Transverse colon (tissue), 4 donors: Measurements from ENCODE around the gene DENND1A. TPM values are rescaled to one million over a fixed set of nuclear protein-coding genes. Genes with fewer than 3 reads are reported as not detected.

Experiments
- DNase-seq: peaks from one replicate; pipeline ENCODE4 v3.0.0-alpha.2; 2019
- H3K27ac ChIP-seq, 4 donors: fragments of 200-600 bp; sonication (generic); 2 replicates each; pipeline ENCODE4 v1.5.1; 2016 to 2018; ENCODE audit warnings: inconsistent platforms in 4 of 4
- H3K27me3 ChIP-seq: fragments of 200-600 bp; sonication (generic); 2 replicates; pipeline ENCODE4 v1.5.1; 2017; ENCODE audit warnings: inconsistent platforms
- H3K36me3 ChIP-seq, 4 donors: fragments of 200-600 bp; sonication (generic); 2 replicates each; pipeline ENCODE4 v1.5.1; 2017 to 2019; ENCODE audit warnings: inconsistent platforms in 4 of 4
- H3K4me1 ChIP-seq, 4 donors: fragments of 200-600 bp; sonication (generic); 2 replicates each; pipeline ENCODE4 v1.5.1; 2017 to 2020; ENCODE audit warnings: inconsistent platforms in 4 of 4
- H3K4me3 ChIP-seq, 4 donors: fragments of 200-600 bp; sonication (generic); 1 replicate in 1 of 4; 2 replicates in 3 of 4; pipeline versions ENCODE4 v1.5.1 to v1.6.1; 2017 to 2019; ENCODE audit warnings: inconsistent platforms in 4 of 4
- H3K9me3 ChIP-seq, 2 donors: fragments of 200-600 bp; sonication (generic); 2 replicates each; pipeline ENCODE4 v1.5.1; 2017 to 2019; ENCODE audit warnings: inconsistent platforms in 2 of 2
- EP300 ChIP-seq: sonication (generic); formaldehyde crosslinking; IDR thresholded peaks from one replicate; pipeline ENCODE4 v1.6.1; 2017; ENCODE audit warnings: antibody characterized with exemption, low read depth
- POLR2A ChIP-seq: fragments of 450-650 bp; IDR thresholded peaks from one replicate; pipeline ENCODE4 v1.6.1; 2016; ENCODE audit warnings: antibody characterized with exemption, mild to moderate bottlenecking, moderate library complexity
- POLR2AphosphoS5 ChIP-seq, 3 donors: sonication (generic); formaldehyde crosslinking; IDR thresholded peaks; one replicate each; pipeline ENCODE4 v1.6.1; 2016; ENCODE audit warnings: antibody characterized with exemption in 3 of 3
- WGBS, 2 donors: methylation state at CpG; one replicate each; pipeline ENCODE4 v1.1.5; 2018; ENCODE audit warnings: low coverage in 1 of 2; 5-methylcytosine and 5-hydroxymethylcytosine counted together
- in situ Hi-C, 4 donors: fragments of 200-750 bp; cut with MboI; loops; one replicate each; pipeline versions ENCODE4 v1.15.0 to v1.15.1; 2017; ENCODE audit warnings: low sequenced_read_pairs in 3 of 4, low pct_ligation_motif_present in 1 of 4, low pct_unique_long_range_greater_than_20kb in 1 of 4
- intact Hi-C: fragments of 100-400 bp; cut with DNase I; formaldehyde crosslinking; loops from one replicate; pipeline ENCODE4 v1.15.1; 2023; ENCODE audit warnings: low total_unique reads
- total RNA-seq, 4 donors: library from RNA; depleted of rRNA; stranded (reverse); fragments of >200 nt; gene quantifications; one replicate each; pipeline ENCODE4 v1.1.0, GENCODE V29; 2016
- TF ChIP-seq, protein P1 (sequence below), 5 experiments: fragments of 200-600 bp in 3 of 5; fragments of 450-650 bp in 2 of 5; sonication (generic) in 3 of 5; IDR thresholded peaks; 1 replicate in 2 of 5; 2 replicates in 3 of 5; pipeline ENCODE4 v1.5.1; 2016 to 2017; ENCODE audit warnings: antibody characterized with exemption in 5 of 5, inconsistent platforms in 3 of 5, mild to moderate bottlenecking in 2 of 5, moderate library complexity in 1 of 5

Gene DENND1A
- total RNA-seq, 4 donors from 2014 or later: 12.5 to 78.6 (median 40.0) TPM

DNA sequence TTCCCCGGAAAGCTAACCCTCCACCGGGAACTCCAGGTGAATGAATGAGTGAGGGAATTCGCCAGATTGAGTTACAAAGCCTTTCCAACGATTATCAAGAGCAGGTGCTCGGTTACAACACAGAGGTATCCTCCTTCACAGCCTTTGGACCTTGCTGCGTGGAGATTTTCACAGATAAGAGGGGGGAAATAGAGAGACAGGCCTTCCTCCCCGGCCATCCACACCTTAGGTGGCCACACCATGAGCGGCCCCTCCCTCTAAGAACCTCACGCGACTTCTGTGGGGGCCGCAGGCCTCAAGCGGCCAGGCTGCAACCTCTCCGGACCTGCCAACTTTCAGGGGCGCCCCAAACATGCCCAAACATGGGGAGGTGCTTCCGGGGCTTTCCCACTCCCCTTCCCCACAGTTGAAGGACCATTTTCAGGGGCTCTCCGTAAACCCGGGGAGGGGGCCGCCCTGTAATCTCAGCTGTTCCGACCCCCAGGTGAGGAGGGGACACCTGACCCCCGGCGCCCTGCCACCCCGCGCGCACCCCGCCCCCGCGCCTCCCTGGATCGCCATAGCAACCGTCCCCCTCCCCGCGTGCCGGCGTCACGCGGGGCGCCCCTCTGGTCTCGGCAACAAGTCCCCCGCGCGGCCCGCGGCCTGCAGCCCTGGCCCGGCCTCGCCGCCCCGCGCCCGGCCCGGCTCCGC is 603 bp downstream of the DENND1A start:
- intact Hi-C loops (no loop called here), in situ Hi-C loops (no loop called here)
- no peaks in the 10 kb centered on the region for H3K9me3 ChIP-seq
- H3K4me3 ChIP-seq: peak overlapping the region; percentile 65 to 91 (median 88)
- WGBS, 2 donors: 1% methylated on average over 42 of the region's 50 CpGs; no CpG with 5 or more reads in 1 of the 2 donors
- H3K36me3 ChIP-seq: no peaks in the 10 kb centered on the region
- H3K27ac ChIP-seq: peak overlapping the region; percentile 84 to 90 (median 87)
- DNase-seq: peak; percentile 44
- H3K4me1 ChIP-seq: peaks cover 19 to 43% (median 26%) of the 10 kb centered on the region in 4 donors
- TF ChIP-seq POLR2A: peak; percentile 42
- TF ChIP-seq, protein P1, sequence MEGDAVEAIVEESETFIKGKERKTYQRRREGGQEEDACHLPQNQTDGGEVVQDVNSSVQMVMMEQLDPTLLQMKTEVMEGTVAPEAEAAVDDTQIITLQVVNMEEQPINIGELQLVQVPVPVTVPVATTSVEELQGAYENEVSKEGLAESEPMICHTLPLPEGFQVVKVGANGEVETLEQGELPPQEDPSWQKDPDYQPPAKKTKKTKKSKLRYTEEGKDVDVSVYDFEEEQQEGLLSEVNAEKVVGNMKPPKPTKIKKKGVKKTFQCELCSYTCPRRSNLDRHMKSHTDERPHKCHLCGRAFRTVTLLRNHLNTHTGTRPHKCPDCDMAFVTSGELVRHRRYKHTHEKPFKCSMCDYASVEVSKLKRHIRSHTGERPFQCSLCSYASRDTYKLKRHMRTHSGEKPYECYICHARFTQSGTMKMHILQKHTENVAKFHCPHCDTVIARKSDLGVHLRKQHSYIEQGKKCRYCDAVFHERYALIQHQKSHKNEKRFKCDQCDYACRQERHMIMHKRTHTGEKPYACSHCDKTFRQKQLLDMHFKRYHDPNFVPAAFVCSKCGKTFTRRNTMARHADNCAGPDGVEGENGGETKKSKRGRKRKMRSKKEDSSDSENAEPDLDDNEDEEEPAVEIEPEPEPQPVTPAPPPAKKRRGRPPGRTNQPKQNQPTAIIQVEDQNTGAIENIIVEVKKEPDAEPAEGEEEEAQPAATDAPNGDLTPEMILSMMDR (IDR thresholded peaks at IDR 0.05): no peak
- H3K27me3 ChIP-seq: no peaks in the 10 kb centered on the region

DNA sequence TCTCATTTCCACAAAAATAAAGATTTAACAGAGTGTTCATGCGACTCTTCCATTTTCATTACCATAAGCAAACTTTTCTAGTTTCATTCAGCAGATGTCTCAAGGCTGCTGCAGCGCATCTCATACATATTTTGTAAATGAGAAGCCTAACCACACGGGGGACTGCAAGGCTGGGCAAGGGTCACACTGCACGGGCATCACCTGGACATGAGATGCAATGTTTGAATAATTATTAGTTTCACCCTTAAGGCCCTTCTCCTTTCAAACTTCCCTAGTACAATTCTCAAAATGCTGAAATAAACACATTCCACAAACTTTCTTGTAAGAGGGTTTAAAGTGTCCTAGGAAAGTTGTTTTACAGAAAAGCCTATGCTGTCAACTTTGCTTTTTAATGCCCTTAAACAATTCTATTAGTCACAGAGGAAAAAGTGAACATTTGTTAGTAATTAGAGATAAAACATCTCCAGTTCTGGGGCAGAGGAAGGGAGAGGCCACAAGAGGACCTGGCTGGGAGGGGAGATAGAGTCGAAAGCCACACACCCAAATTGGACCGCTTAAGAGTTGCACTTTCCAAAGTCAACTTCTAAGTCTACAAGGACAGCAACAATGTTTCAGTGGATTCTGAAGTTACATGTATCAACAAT is 1.3 kb downstream of the DENND1A start:
- Histone ChIP-seq H3K27ac (peak overlapping the region; percentile 84 to 90 (median 87)), H3K9me3 (no peaks in the 10 kb centered on the region), H3K4me1 (peaks cover 19 to 43% (median 26%) of the 10 kb centered on the region in 4 donors), H3K4me3 (peak overlapping the region; percentile 65 to 91 (median 88)), H3K27me3 (no peaks in the 10 kb centered on the region), H3K36me3 (no peaks in the 10 kb centered on the region)
- 34 to 56% methylated on average over 3 to 6 of the region's 6 CpGs for WGBS, 2 donors
- intact Hi-C loops: no loop called here
- TF ChIP-seq, protein P1 (IDR thresholded peaks at IDR 0.05): no peak
- TF ChIP-seq POLR2A: no peak
- no peak for TF ChIP-seq POLR2AphosphoS5 (IDR thresholded peaks at IDR 0.05)
- no peak for TF ChIP-seq EP300
- no peak for DNase-seq
- in situ Hi-C loops: no loop called here

DNA sequence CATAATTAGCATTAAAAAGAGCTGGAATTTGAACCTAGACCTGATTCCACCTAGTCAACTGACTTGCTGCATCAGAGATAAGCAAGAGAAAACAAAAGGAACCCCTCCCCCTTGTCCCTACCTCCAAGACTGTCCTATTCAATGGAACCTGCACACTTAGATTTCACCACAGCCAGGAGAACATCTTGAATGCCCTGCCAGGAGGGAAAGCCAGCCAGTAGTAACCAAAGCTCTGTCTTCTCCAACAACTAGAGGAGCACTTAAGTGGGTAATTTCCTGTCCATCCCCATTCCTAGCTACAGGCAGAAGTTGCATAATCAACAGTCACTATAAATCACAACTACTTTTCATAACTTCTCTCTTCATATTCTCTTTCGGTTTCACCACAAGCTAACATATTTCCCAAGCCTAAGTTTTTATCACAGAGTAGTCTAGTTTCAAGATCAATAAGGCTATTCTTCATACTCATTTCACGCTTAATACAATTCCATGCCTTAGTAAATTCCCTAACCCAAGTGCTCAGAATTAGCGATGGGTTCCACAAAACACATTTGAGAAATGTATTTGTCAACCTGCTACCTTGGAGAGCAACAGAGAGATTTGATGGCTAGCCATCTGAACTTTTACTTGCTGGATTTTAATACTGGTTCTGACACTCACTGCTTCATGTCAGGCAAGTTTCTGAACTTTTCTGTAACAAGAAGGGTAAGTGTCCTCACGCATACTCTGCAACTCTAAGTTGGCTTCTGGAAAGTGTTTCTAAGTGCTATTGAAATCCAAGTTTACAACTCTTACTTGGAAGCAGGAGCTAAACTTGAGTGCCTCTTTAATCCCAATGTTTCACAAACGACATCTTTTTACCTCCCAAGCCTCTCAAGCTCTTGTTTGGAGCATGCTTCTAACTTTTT is 2.0 kb downstream of the DENND1A start:
- 37 to 58% methylated on average over 5 of the region's 5 CpGs for WGBS, 2 donors
- H3K36me3 ChIP-seq: no peaks in the 10 kb centered on the region
- intact Hi-C loops: no loop called here
- H3K27ac ChIP-seq: peak overlapping the region; percentile 84 to 90 (median 87)
- peak overlapping the region in 1 of 4 donors; percentile 91 for H3K4me3 ChIP-seq
- peak; percentile 33 for DNase-seq
- H3K9me3 ChIP-seq: no peaks in the 10 kb centered on the region
- TF ChIP-seq POLR2AphosphoS5 (IDR thresholded peaks at IDR 0.05) (peak in 2 of 3 donors; percentile 22 to 76), POLR2A (no peak), EP300 (no peak)
- TF ChIP-seq, protein P1 (IDR thresholded peaks at IDR 0.05): no peak
- peaks cover 23 to 49% (median 31%) of the 10 kb centered on the region in 4 donors for H3K4me1 ChIP-seq
- no peaks in the 10 kb centered on the region for H3K27me3 ChIP-seq
- in situ Hi-C loops: no loop called here

DNA sequence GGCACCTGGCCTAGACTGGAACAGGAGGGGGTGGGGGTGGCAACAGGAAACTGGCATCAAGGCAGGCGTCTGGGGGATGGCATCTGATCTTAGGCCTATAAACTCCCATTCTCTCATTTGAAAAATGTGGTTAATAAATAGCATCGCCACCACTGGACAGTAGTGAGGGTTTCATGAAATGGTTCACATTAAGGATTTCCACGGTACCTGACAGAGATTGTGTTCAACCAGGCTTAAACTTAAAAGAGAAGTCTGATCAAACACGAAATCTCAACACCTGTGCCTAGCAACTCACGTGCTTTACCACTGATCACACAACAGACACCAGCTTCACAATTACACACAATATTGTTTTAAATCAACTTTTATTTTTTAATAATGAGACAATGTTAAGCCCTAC is 3.0 kb downstream of the DENND1A start:
- no peak for DNase-seq
- Histone ChIP-seq H3K9me3 (no peaks in the 10 kb centered on the region), H3K27me3 (no peaks in the 10 kb centered on the region), H3K4me3 (no peak overlapping the region), H3K27ac (peak overlapping the region in 2 of 4 donors; percentile 86 to 88), H3K4me1 (peaks cover 23 to 58% (median 35%) of the 10 kb centered on the region in 4 donors), H3K36me3 (no peaks in the 10 kb centered on the region)
- intact Hi-C loops (no loop called here), in situ Hi-C loops (no loop called here)
- WGBS, 2 donors: 93 to 94% methylated on average over 3 to 5 of the region's 5 CpGs
- TF ChIP-seq POLR2AphosphoS5 (IDR thresholded peaks at IDR 0.05): no peak
- TF ChIP-seq, protein P1 (IDR thresholded peaks at IDR 0.05): no peak
- no peak for TF ChIP-seq EP300
- no peak for TF ChIP-seq POLR2A
